Stomach (tissue), 4 donors: ENCODE measurements around the gene COPS2.

Source experiments
- EP300 ChIP-seq: sonication (generic); formaldehyde crosslinking; IDR thresholded peaks from one replicate; pipeline ENCODE4 v1.6.1; 2017; ENCODE audit warnings: antibody characterized with exemption
- POLR2A ChIP-seq, 4 donors: fragments of 450-650 bp; IDR thresholded peaks; one replicate each; pipeline ENCODE4 v1.6.1; 2016; ENCODE audit warnings: antibody characterized with exemption in 4 of 4, control low read depth in 2 of 4, mild to moderate bottlenecking in 1 of 4, moderate library complexity in 1 of 4
- POLR2AphosphoS5 ChIP-seq, 3 donors: sonication (generic); formaldehyde crosslinking; IDR thresholded peaks; one replicate each; pipeline ENCODE4 v1.6.1; 2016; ENCODE audit warnings: antibody characterized with exemption in 3 of 3
- TF ChIP-seq, protein P1 (sequence below), 7 experiments: fragments of 450-650 bp in 4 of 7; fragments of 200-600 bp in 3 of 7; sonication (generic) in 3 of 7; IDR thresholded peaks; one replicate each; pipeline ENCODE4 v1.5.1; 2016 to 2019; ENCODE audit warnings: antibody characterized with exemption in 7 of 7, control low read depth in 2 of 7, mild to moderate bottlenecking in 1 of 7

DNA sequence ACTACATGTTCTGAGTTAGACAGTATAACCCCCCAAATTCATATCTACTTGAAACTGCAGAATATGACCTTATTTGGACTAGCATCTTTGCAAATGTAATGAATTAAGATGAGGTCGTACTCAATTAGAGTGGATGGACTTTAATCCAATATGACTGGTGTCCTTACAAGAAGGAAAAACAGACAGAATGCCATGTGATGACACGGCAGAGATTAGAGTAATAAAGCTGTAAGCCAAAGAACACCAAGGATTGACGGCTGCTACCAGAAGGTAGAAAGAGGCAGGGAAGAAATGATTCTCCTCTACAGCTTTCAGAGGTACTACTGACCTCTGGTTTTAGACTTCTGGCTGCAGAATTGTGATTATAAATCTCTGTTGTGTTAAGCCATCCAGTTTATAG lies 44.9 kb upstream of the COPS2 start:
- TF ChIP-seq, protein P1, sequence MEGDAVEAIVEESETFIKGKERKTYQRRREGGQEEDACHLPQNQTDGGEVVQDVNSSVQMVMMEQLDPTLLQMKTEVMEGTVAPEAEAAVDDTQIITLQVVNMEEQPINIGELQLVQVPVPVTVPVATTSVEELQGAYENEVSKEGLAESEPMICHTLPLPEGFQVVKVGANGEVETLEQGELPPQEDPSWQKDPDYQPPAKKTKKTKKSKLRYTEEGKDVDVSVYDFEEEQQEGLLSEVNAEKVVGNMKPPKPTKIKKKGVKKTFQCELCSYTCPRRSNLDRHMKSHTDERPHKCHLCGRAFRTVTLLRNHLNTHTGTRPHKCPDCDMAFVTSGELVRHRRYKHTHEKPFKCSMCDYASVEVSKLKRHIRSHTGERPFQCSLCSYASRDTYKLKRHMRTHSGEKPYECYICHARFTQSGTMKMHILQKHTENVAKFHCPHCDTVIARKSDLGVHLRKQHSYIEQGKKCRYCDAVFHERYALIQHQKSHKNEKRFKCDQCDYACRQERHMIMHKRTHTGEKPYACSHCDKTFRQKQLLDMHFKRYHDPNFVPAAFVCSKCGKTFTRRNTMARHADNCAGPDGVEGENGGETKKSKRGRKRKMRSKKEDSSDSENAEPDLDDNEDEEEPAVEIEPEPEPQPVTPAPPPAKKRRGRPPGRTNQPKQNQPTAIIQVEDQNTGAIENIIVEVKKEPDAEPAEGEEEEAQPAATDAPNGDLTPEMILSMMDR (IDR thresholded peaks at IDR 0.05), result no peak
- no peak for TF ChIP-seq POLR2AphosphoS5 (IDR thresholded peaks at IDR 0.05)
- TF ChIP-seq EP300, result no peak
- no peak for TF ChIP-seq POLR2A (IDR thresholded peaks at IDR 0.05)
